GM06990 (cell line): Measurements from ENCODE around the gene PLEKHO2.

Experiments used
- DNase-seq: peaks from one replicate; pipeline ENCODE4 v3.0.0-alpha.2; 2011; ENCODE audit not compliant: insufficient read length; ENCODE audit errors: extremely low read depth
- H3K27me3 ChIP-seq: replicated peaks from 2 replicates; pipeline ENCODE4 v1.6.0; 2011; ENCODE audit warnings: low read length; ENCODE audit not compliant: control insufficient read depth, insufficient read depth
- H3K36me3 ChIP-seq: 2 replicates; pipeline ENCODE4 v1.5.1; 2011; ENCODE audit warnings: low read length; ENCODE audit not compliant: control insufficient read depth, insufficient read depth
- H3K4me3 ChIP-seq: replicated peaks from 2 replicates; pipeline ENCODE4 v1.5.1; 2011; ENCODE audit warnings: low read depth, mild to moderate bottlenecking, control low read depth, low read length
- TF ChIP-seq, protein P1 (sequence below): IDR thresholded peaks from 2 replicates; pipeline ENCODE4 v1.5.1; 2011; ENCODE audit warnings: low read length, control low read depth, mild to moderate bottlenecking, inconsistent platforms; ENCODE audit not compliant: insufficient read depth, poor library complexity, severe bottlenecking

PLEKHO2 gene

DNA sequence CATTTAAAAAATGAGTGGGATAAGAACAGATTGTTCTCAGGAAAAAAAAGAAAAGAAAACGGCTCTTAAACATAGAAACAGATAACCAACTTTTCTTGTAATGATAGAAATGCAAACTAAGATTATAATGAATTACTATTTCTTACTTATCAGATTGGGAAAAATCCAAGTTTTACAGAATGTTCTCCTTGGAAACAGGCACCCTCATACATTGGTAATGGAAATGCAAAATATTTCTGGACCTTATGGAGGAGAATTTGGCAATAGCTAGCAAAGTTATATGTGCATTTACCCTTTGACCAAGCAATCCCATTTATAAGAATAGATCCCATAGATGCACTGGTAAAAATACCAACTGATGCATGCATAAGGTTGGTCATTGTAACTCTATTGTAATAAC lies 66.3 kb downstream of the PLEKHO2 start:
- TF ChIP-seq, protein P1, sequence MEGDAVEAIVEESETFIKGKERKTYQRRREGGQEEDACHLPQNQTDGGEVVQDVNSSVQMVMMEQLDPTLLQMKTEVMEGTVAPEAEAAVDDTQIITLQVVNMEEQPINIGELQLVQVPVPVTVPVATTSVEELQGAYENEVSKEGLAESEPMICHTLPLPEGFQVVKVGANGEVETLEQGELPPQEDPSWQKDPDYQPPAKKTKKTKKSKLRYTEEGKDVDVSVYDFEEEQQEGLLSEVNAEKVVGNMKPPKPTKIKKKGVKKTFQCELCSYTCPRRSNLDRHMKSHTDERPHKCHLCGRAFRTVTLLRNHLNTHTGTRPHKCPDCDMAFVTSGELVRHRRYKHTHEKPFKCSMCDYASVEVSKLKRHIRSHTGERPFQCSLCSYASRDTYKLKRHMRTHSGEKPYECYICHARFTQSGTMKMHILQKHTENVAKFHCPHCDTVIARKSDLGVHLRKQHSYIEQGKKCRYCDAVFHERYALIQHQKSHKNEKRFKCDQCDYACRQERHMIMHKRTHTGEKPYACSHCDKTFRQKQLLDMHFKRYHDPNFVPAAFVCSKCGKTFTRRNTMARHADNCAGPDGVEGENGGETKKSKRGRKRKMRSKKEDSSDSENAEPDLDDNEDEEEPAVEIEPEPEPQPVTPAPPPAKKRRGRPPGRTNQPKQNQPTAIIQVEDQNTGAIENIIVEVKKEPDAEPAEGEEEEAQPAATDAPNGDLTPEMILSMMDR, result no peak
- Histone ChIP-seq H3K4me3 (no peak overlapping the region), H3K27me3 (no peaks in the 10 kb centered on the region), H3K36me3 (no peaks in the 10 kb centered on the region)
- no peak for DNase-seq

- TF ChIP-seq, protein P1, result no peak
- Histone ChIP-seq H3K4me3 (no peak overlapping the region), H3K36me3 (no peaks in the 10 kb centered on the region), H3K27me3 (no peaks in the 10 kb centered on the region)
- DNase-seq, result no peak
Measured at GRCh38 chr15:64909546-64909945, 67.8 kb downstream of the PLEKHO2 start.

GRCh38 chr15:64911311-64912186 lies 69.8 kb downstream of the PLEKHO2 start, which contains the start of gene ANKDD1A:
TSS of gene ANKDD1A (plus strand) at chr15:64911902. CDS start at chr15:64911931, 29 bp downstream.
- no peaks in the 10 kb centered on the region for H3K27me3 ChIP-seq
- peak within 1 kb of the TSS; percentile 63 for H3K4me3 ChIP-seq
- H3K36me3 ChIP-seq, result no peaks in the 10 kb centered on the region; the same call in 1 of the 2 replicates
- DNase-seq, result peak; percentile 63
- TF ChIP-seq, protein P1, result no peak

DNA sequence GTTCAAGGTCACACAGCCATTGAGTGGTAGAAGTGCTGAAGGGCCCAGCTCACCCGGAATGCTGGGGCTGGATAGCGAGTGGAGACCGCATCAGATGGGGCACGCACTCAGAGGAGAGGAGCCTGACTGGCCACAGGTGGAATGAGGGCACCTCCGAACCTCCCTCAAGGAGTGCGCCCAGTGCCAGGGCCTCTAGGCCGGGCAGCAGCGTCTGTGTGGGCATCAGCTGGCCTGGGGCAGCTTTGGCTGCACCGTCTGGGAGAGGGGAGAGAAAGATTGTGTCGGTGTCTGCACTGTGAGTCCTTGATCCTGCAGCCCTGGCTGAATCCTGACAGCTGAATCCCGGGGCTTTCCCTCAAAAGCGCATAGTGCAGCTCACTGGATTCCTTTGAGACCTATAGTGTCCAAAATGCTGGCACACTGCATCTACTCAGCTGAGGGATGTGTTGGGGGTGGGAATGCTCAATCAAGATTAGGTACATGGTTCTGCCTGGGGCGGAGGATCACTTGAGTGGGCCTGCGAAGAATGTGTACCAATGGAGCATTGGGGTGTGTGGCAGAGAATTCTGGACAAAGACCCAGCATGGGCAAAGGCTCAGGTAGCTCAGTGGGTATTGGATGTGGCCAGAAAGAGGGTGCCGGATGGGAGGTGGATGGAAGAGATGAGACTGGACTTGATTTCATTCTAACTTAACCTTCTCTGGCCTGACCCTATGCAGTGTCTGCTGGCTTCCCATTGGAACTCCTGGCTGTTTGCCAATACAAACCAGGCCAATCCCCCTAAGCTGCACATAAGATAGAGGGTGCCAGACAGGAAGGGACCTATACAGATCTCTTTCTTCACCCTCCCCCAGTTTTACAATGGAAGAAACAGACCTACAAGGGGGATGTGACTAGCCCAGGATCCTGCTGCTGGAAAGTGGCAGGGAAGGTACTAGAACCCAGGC lies 70.9 kb downstream of the PLEKHO2 start:
- DNase-seq, result no peak
- H3K27me3 ChIP-seq, result no peaks in the 10 kb centered on the region
- H3K4me3 ChIP-seq, result no peak overlapping the region
- TF ChIP-seq, protein P1, result no peak
- H3K36me3 ChIP-seq, result no peaks in the 10 kb centered on the region; the same call in 1 of the 2 replicates

GRCh38 chr15:64915518-64916227 lies 74.0 kb downstream of the PLEKHO2 start:
- TF ChIP-seq, protein P1, result no peak
- Histone ChIP-seq H3K27me3 (no peaks in the 10 kb centered on the region), H3K36me3 (no peaks in the 10 kb centered on the region; the same call in 1 of the 2 replicates), H3K4me3 (no peak overlapping the region)
- no peak for DNase-seq
